Measurements from ENCODE around the gene PACRG. TPM values are rescaled to one million over a fixed set of nuclear protein-coding genes. Genes with fewer than 3 reads are reported as not detected.

PACRG gene
- total and polyA plus RNA-seq, 2 of the 8 experiments (the other 6 are each of a cell fraction or from before 2014, with no cell fraction given): 0.44 to 0.54 TPM

- Histone ChIP-seq H2BK20ac (ENCODE audit: low read length) (no peak overlapping the region), H2BK15ac (ENCODE audit: low read length) (0 out of 2 replicates have a peak overlapping the region, but pooled peaks have one; percentile 92), H3K23me2 (ENCODE audit: low read depth, low read length) (peaks cover 4% of the 10 kb centered on the region; the same call in 1 of the 2 replicates), H3K4me1 (replicated peaks in 1 of 4; ENCODE audit: control insufficient read depth in 3 of 4, insufficient read depth in 4 of 4, low read length in 3 of 4) (peaks cover 0 to 7% (median 2%) of the 10 kb centered on the region in 4 experiments; a peak in 3 of 7 replicates), H3K4me3 (ENCODE audit: extremely low read depth in 1 of 4, insufficient read depth in 2 of 4, low read depth in 3 of 4, low read length in 4 of 4) (no peak overlapping the region), H4K91ac (replicated peaks; ENCODE audit: insufficient read length, low read length) (no peak overlapping the region), H3K4ac (replicated peaks; ENCODE audit: insufficient read length, low read depth, low read length) (no peak overlapping the region), H2AK5ac (ENCODE audit: low read depth, low read length) (no peak overlapping the region), H2AFZ (ENCODE audit: low read length) (0 out of 2 replicates have a peak overlapping the region, but pooled peaks have one; percentile 42), H3K79me2 (ENCODE audit: control insufficient read depth in 1 of 2, insufficient read depth in 2 of 2, low read length in 2 of 2) (no peaks in the 10 kb centered on the region), H4K20me1 (replicated peaks in 1 of 2; ENCODE audit: control insufficient read depth in 1 of 2, insufficient read depth in 2 of 2, low read length in 2 of 2) (peaks cover 0 to 2% of the 10 kb centered on the region in 2 experiments), H2BK120ac (replicated peaks; ENCODE audit: low read depth, low read length) (no peak overlapping the region), H2BK12ac (ENCODE audit: low read depth, low read length) (no peak overlapping the region), H4K8ac (ENCODE audit: extremely low read depth, insufficient read depth, low read length) (no peak overlapping the region), H3K18ac (ENCODE audit: extremely low read depth, low read length) (no peak overlapping the region), H3K27ac (ENCODE audit: low read depth, low read length) (no peak overlapping the region), H4K5ac (ENCODE audit: insufficient read length, low read depth, low read length) (no peak overlapping the region), H2BK5ac (ENCODE audit: low read depth, low read length) (no peak overlapping the region), H3K23ac (ENCODE audit: insufficient read length) (no peak overlapping the region), H3K9ac (replicated peaks in 1 of 4; ENCODE audit: extremely low read depth in 1 of 4, low read depth in 3 of 4, low read length in 3 of 4) (no peak overlapping the region), H3K79me1 (ENCODE audit: low read depth, low read length) (no peaks in the 10 kb centered on the region), H3K9me3 (ENCODE audit: insufficient read depth in 2 of 2, low read depth in 1 of 2, low read length in 1 of 2) (no peaks in the 10 kb centered on the region), H3K36me3 (ENCODE audit: control insufficient read depth in 2 of 4, insufficient read depth in 4 of 4, low read length in 3 of 4) (no peaks in the 10 kb centered on the region), H3K4me2 (ENCODE audit: insufficient read depth in 1 of 2, low read depth in 2 of 2, low read length in 2 of 2) (no peak overlapping the region), H3K27me3 (replicated peaks in 1 of 4; ENCODE audit: control insufficient read depth in 3 of 4, extremely low read depth in 1 of 4, insufficient read depth in 3 of 4, low read length in 3 of 4) (no peaks in the 10 kb centered on the region), H3K56ac (replicated peaks; ENCODE audit: insufficient read length, low read depth, low read length) (no peak overlapping the region), H3K14ac (ENCODE audit: insufficient read length) (no peak overlapping the region)
- DNase-seq (ENCODE audit: low read depth in 1 of 2, low spot score in 2 of 2) (no peak), FAIRE-seq (no peak)
- WGBS, 2 experiments (ENCODE audit: extremely low coverage in 1 of 2, insufficient coverage in 1 of 2, insufficient read length in 1 of 2, insufficient replicate concordance in 2 of 2, low coverage in 1 of 2, low lambda C conversion rate in 2 of 2, missing lambda C conversion rate in 1 of 2): 84% methylated on average over 8 of the region's 9 CpGs; no CpG with 5 or more reads in 1 of the 2 experiments
- ChIA-PET CTCF (ENCODE audit: partially characterized antibody) (interaction anchor here (0.6 to 1.6 kb wide), 2 partner anchors 15 to 445 kb away, joined by 5 to 6 read pairs; no protein-coding TSS in a partner anchor), POLR2A (ENCODE audit: partially characterized antibody) (no interaction called here)
- TF ChIP-seq MAFK (IDR thresholded peaks at IDR 0.05; ENCODE audit: low read depth, low read length) (no peak), TBP (IDR thresholded peaks at IDR 0.05; ENCODE audit: low read depth, low read length) (no peak), POU5F1 (IDR thresholded peaks at IDR 0.05; ENCODE audit: low read depth, low read length) (no peak)
Observed at GRCh38 chr6:163355426-163355991, 627.7 kb downstream of the PACRG start.
